NCI-H1417 (cell line): ENCODE results near the gene CELSR1.
"Not testable (repeated sequence)": the region's sequence is repeated elsewhere in the genome, so short reads cannot be mapped to it uniquely, and the experiment has no call there.

Experiments used
- DNase-seq, 3 experiments: peaks; one replicate each; lab custom pipeline; 2025; lab: John Stamatoyannopoulos, UW

CELSR1 gene

DNA sequence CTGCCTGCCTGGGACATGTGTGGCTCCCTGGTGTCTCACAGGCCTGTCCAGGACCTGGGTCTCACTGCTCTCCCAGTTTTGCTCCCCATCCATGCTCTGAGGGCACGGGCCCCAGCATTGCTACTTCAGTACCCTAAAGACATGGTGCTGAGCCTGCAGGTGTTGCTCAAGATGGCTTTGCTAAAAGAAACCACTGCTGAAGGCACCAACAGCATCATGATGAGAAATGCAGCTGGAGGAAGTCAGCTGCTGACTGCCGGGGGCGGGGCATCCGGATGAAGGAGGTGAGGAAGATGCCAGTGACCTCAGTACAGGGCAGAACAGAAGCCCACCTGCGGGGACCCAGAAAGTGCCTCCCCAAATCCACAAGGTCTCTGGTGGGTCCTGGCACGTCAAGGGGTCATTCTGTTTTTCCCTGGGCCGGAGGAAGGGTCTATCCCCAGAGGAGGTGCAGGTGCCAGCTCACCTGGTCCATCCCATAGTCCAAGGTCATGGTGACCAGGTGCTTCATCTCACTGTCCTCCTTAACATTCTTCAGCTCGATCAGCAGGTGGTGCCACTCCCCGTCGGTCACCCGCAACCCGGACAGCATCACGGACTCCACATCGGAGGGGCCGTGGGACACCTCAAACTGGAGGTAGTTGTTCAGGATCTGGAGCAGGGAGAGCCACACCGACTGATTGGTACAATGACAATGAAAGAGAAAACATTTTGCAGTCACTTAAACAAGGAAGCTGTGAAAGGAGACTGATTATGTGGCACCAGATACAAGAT, 138.0 kb downstream of the CELSR1 start:
- DNase-seq: no peak

GRCh38 chr22:46397951-46398350, 139.5 kb downstream of the CELSR1 start:
- DNase-seq: no peak

- no peak for DNase-seq
These were observed 139.9 kb downstream of the CELSR1 start for GRCh38 chr22:46397514-46397913.

- not testable (repeated sequence) for DNase-seq
These were observed 140.4 kb downstream of the CELSR1 start for GRCh38 chr22:46397049-46397448.

GRCh38 chr22:46395145-46395544, 142.3 kb downstream of the CELSR1 start:
- DNase-seq: no peak

GRCh38 chr22:46394622-46395021, 142.8 kb downstream of the CELSR1 start:
- DNase-seq: no peak

DNA sequence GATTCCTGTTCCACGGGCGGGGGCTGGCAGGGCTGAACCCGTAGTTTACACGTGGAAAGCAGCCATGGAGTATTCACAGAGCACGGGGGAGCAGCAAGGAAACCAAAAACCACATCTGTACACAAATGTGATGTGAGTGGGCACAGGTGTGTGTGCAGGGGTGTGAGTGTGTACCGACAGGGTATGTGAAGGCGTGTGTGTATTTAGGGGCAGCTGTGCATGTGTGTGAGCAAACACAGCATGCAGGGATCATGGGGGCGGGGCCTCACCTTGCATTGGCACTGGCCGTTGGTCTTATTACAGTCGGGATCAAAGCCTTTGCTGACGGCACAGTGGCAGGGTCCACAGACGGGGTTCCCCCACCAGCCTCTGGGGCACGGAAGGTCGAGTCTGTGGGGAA, 143.5 kb downstream of the CELSR1 start:
- DNase-seq: no peak

DNA sequence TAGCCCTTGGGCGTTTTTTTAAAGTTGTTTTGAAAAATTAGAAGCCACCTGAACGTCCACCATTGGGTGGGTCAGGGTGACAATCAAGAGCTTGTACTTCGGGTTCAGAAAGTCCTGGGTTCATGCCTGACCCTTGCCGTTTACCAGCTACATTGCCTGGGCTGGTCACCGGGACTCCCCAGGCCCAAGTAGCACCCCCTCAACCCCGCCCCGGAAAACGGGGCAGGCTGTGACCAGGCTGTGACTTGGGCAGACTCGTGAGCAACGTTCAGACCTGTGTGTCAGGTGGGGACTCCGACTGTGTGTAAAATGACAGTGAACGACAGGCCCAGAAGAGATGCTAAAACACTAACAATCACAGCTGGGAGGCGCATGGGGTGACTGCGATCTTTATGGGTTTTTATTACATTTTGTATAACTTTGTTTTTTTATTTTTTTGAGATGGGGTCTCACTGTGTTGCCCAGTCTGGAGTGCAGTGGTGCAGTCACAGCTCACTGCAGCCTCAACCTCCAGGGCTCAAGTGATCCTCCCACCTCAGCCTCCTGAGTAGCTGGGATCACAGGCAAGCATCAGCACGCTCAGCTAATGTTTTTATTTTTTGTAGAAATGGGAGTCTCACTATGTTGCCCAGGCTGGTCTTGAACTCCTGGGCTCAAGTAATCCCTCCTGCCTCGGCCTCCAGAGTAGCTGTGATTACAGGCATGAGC, 145.1 kb downstream of the CELSR1 start:
- no peak for DNase-seq

- no peak for DNase-seq
These were observed 145.8 kb downstream of the CELSR1 start for GRCh38 chr22:46391486-46392136.

DNA sequence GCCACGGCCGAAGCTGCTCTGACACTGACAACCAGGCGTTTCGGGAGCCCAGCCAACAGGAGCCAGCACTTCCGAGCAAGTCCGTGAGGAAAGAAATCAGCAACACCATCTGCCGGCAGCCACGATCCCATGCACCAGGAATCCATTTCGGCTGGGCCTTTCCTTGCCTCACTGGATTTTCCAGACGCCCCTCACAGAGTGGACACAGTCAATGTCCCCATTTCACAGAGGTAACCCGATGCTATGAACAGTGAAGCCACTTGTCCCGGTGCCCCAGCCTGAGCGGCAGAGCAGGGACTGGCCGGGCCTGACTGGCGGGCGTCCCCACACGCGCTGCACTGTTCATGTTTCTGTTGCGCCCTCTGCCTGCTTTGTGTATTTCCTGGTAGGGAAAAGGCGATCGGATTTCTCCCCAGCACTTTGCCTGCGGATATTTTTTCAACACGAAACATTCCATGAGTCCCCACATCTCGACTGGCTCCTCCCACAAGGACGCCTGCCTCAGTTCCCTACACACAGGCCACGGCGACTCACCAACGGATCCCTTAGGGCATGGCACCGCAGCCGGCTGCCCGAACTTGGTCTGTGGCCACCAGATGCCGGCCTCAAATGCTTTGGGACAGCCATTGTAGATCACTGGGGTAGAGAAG, 146.6 kb downstream of the CELSR1 start:
- no peak for DNase-seq

DNA sequence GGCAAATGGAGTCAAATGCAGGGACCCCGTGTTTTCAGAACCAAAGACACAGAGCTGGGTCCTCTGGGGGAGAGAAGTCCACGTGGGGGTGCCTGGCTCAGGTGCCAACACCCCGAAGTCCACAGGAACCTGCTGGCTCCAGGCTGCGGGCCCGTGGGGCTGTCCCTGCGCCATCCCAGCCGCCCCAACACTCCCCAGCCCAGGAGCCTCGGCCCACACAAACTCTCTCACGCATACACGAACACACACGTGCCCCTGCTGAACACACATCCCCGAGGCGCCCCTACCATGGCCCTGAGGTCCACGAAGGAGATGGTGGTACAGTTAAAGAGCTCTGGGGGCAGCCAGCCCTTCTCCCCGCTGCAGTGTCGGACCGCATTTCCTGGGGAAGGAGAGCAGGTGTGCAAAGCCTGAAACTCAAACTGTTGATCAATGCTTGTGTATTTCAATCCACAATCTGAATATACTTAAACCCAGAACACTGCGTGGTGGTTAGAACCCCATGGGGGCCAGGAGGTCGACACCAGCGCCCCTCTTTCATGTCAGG, 147.2 kb downstream of the CELSR1 start:
- no peak for DNase-seq

- DNase-seq: no peak
These were observed 148.3 kb downstream of the CELSR1 start for GRCh38 chr22:46389081-46389480.

DNA sequence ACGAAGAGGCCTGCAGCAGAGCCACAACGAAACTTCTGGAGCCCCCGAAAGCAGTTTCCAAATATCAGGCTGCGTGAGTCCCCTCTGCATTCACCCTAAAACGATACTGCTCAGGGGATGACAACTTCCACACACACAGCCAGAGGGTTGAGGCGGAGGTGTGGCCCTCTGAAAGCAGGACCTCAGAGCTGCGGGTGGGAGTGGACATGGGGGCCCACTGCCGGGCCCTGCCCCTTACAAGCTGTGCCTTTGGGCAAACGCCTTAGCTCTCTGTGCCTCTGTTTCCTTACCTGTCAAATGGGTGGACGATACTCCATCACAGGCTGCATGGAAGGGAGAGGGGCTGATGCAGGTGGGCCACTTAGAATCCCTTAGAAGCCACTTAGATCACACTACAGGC, 148.8 kb downstream of the CELSR1 start:
- no peak for DNase-seq

- DNase-seq: no peak
These were observed 149.7 kb downstream of the CELSR1 start for GRCh38 chr22:46387748-46388147.

DNA sequence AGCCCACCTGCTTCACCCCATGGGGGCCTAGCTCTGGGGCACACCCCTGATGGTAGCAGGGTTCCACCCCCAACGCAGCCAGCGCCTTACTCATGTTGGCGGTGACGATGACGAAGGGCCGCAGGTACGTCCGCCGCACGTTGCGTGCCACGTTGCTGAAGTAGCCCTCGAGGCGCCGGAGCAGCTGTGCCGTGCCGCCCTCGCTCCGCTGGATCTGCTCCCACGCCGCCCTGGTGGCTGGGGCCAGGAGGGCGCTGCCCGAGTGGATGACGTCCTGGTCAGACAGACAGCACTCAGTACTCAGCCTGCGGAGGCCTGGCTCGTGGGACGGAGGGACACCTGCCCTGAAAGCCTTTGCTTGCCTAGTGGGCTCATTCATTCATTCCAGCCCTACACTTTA, 151.1 kb downstream of the CELSR1 start:
- DNase-seq: no peak

DNA sequence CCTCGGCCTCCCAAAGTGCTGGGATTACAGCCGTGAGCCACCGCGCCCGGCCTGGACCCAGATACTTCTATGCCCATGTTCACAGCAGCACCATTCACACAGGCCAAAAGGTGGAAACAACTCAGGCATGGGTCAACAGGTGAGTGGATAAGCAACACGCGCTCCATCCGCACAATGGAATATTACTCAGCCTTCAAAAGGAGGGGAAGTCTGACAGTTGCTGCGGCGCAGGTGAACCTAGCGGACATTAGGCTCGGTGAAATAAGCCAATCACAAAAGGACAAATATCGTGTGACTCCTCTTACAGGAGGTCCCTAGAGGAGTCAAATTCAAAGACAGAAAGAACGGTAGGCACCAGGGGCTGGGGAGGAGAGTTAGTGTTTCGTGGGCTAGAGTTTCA, 154.9 kb downstream of the CELSR1 start:
- DNase-seq: no peak

DNA sequence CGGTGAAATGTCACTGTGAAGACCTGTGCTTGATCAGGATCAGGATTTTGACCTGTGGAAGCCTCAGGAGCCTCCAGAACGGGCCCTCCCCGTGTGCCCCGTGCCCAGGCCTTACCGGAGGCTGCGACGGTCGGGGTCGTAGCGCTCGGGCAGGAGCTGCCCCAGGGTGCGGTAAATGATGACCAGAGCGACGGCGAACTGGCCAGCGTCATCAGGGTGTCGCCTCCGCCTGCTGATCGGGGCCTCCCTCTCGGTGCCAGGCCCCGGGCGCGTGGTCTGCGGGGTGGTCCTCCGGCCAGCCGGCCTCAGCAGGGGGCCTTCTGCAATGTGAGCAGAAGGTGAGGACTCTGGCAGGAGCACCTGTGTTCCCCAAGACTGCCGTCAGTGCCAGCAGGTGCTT, 155.7 kb downstream of the CELSR1 start:
- no peak for DNase-seq

DNA sequence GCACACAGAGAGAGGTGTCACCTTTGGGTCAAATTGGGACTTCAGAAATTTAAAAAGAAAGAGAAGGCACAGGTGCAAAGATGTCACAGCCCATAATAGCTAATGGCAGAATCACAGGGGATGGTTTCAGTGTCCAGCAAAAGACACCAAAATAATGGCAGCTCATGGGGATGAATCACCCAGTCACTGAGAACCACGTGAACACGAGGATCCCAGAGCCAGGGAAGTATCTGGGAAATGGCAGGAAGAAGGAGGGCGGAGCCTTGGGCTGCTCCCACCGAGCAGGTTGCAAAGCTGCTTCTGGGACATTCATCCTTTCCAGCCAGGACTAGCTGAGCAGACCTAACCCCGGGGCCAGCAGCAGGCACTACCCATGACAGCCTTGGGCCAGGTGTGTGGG, 156.3 kb downstream of the CELSR1 start:
- no peak for DNase-seq

DNA sequence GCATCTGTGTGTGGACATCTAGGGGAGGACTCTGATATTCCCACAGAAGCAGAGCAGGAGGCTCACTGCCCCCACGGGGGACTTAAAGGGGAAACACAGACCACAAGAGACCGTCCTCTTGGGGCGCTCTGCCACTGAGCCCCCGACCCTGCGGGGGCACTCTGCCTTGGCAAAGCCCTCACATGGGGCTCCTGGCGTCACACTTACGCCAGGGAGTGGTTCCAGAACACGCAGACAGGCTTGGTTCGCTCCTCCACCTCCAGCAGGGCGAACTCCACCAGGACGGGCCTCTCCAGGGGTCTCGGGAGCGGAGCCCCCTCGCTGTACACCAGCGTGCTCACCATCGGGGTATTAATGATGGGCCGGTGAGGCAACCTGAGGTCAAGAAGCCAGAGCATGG, 156.8 kb downstream of the CELSR1 start:
- no peak for DNase-seq

- no peak for DNase-seq
These were observed 157.4 kb downstream of the CELSR1 start for GRCh38 chr22:46380069-46380468.

DNA sequence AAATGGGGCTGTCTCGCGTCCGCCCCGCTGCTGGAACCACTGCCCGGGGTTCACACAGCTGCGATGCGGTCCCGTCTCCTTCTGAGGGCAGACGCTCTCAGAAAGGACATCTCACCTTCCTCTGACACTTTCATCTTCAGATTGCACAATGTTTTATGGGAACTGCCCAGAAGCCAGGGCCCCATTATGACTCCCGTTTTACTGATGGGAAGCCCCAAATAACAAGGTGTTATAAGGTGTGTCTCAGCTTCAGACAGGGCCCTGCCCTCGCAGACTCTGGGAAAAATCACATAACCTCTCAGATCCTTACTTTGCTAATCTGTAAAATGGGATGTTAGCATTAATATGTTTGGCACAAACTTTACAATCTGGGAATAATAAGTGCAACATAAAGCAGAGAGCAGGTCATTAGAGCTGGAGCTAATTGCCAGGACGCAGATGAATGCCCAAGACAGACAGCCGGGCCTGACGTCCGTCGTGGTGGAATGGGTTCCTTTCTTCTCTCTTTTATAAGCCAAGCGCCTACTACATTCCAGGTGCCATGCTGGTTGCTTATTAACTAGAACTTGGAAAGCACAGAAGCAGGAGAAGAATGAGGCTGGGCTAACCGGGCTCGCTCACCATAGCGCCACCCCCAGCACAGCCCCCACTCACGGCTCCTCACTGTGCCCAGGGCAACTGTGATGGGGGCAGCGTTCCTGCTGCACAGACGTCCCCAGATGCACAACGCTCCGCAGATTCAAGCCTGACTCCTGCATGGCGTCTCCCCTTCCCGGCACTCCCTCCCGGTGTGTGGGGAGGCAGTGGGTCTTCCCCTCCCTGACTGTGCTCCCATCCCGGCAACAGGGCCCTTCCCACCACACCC, 158.1 kb downstream of the CELSR1 start:
- DNase-seq: no peak
